Tibial nerve (tissue), 4 donors: ENCODE data around the gene GSTO1. TPM values are rescaled to one million over a fixed set of nuclear protein-coding genes. Genes with fewer than 3 reads are reported as not detected.

ENCODE experiments used
- DNase-seq, 2 donors: peaks; one replicate each; pipeline ENCODE4 v3.0.0-alpha.2; 2019; ENCODE audit warnings: low spot score in 2 of 2
- H3K27ac ChIP-seq, 4 donors: fragments of 200-600 bp; sonication (generic) in 3 of 4; one replicate each; pipeline ENCODE4 v1.5.1; 2017 to 2019; ENCODE audit warnings: mild to moderate bottlenecking in 1 of 4
- H3K27me3 ChIP-seq, 2 donors: fragments of 200-600 bp; sonication (generic) in 1 of 2; one replicate each; pipeline versions ENCODE4 v1.5.1 to v1.6.0; 2017 to 2019
- H3K36me3 ChIP-seq, 3 donors: fragments of 200-600 bp; sonication (generic); one replicate each; pipeline ENCODE4 v1.5.1; 2018 to 2019
- H3K4me1 ChIP-seq, 4 donors: fragments of 200-600 bp; sonication (generic) in 3 of 4; one replicate each; pipeline ENCODE4 v1.5.1; 2017 to 2019
- H3K4me3 ChIP-seq, 4 donors: fragments of 200-600 bp; sonication (generic) in 3 of 4; one replicate each; pipeline ENCODE4 v1.5.1; 2017 to 2019; ENCODE audit warnings: mild to moderate bottlenecking in 1 of 4, moderate library complexity in 1 of 4
- H3K9me3 ChIP-seq, 4 donors: fragments of 200-600 bp; sonication (generic) in 3 of 4; one replicate each; pipeline ENCODE4 v1.5.1; 2017 to 2019
- EP300 ChIP-seq, 2 donors: sonication (generic); formaldehyde crosslinking; IDR thresholded peaks; one replicate each; pipeline ENCODE4 v1.6.1; 2017; ENCODE audit warnings: antibody characterized with exemption in 2 of 2, mild to moderate bottlenecking in 1 of 2
- POLR2A ChIP-seq, 2 donors: fragments of 450-650 bp; IDR thresholded peaks; one replicate each; pipeline ENCODE4 v1.6.1; 2017; ENCODE audit warnings: antibody characterized with exemption in 2 of 2, mild to moderate bottlenecking in 2 of 2, moderate library complexity in 2 of 2
- WGBS, 2 donors: methylation state at CpG; one replicate each; pipeline ENCODE4 v1.1.5; 2018; 5-methylcytosine and 5-hydroxymethylcytosine counted together
- total RNA-seq, 4 donors: library from RNA; depleted of rRNA; stranded (reverse); fragments of >200 nt; gene quantifications; one replicate each; pipeline ENCODE4 v1.1.0, GENCODE V29; 2016
- TF ChIP-seq, protein P1 (sequence below), 5 experiments: fragments of 200-600 bp in 3 of 5; fragments of 450-650 bp in 2 of 5; sonication (generic) in 3 of 5; IDR thresholded peaks; one replicate each; pipeline ENCODE4 v1.5.1; 2016 to 2019; ENCODE audit warnings: antibody characterized with exemption in 5 of 5, mild to moderate bottlenecking in 3 of 5, moderate library complexity in 2 of 5

The GSTO1 gene
- total RNA-seq, 4 donors from 2014 or later: 51.6 to 84.6 (median 68.1) TPM

- Histone ChIP-seq H3K4me3 (no peak overlapping the region), H3K27me3 (no peaks in the 10 kb centered on the region), H3K9me3 (no peaks in the 10 kb centered on the region), H3K27ac (peak overlapping the region; percentile 8 to 82 (median 43)), H3K4me1 (peaks cover 0 to 70% (median 28%) of the 10 kb centered on the region in 4 donors), H3K36me3 (peaks cover 0 to 42% (median 26%) of the 10 kb centered on the region in 3 donors)
- peak in 1 of 2 donors; percentile 74 for TF ChIP-seq EP300 (IDR thresholded peaks at IDR 0.05)
- no peak for TF ChIP-seq POLR2A (IDR thresholded peaks at IDR 0.05)
- 56 to 64% methylated on average over 14 to 15 of the region's 15 CpGs for WGBS, 2 donors
- peak; percentile 69 to 73 for DNase-seq
These were observed 55.6 kb downstream of the GSTO1 start for GRCh38 chr10:104309980-104310978.

DNA sequence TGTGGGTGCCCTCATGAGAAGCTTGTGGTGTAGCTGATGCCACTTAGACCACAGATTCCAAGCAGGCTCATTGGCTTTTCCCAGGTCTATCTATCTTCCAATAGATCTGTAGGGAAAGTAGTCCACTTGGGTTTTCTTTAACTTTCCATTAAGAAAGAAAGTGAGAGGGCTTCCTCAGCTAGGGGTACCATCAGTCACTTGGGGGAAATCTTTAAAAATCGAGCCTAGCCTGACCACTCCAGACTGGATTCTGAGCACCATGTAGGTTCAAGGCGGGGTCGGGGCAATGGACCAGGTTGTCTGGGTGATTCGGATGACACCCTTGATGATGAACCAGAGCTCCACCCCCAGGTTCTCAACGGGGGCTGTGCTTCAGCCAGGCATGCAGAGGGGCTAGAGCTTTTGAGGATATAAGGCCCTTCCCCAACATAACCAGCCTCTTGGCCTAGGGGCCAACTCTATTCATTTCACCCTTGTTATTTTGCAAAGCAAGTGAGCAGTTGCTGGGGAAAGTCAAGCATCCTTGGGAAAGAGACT is 56.6 kb downstream of the GSTO1 start:
- peak in 1 of 2 donors; percentile 6 for DNase-seq
- H3K27ac ChIP-seq: peak overlapping the region in 3 of 4 donors; percentile 21 to 82 (median 65)
- H3K36me3 ChIP-seq: peaks cover 0 to 50% (median 33%) of the 10 kb centered on the region in 3 donors
- no peaks in the 10 kb centered on the region for H3K27me3 ChIP-seq
- H3K4me3 ChIP-seq: no peak overlapping the region
- 81 to 90% methylated on average over 5 of the region's 5 CpGs for WGBS, 2 donors
- H3K9me3 ChIP-seq: no peaks in the 10 kb centered on the region
- H3K4me1 ChIP-seq: peaks cover 0 to 62% (median 26%) of the 10 kb centered on the region in 4 donors
- TF ChIP-seq EP300 (IDR thresholded peaks at IDR 0.05): no peak
- TF ChIP-seq POLR2A (IDR thresholded peaks at IDR 0.05): no peak
- TF ChIP-seq, protein P1, sequence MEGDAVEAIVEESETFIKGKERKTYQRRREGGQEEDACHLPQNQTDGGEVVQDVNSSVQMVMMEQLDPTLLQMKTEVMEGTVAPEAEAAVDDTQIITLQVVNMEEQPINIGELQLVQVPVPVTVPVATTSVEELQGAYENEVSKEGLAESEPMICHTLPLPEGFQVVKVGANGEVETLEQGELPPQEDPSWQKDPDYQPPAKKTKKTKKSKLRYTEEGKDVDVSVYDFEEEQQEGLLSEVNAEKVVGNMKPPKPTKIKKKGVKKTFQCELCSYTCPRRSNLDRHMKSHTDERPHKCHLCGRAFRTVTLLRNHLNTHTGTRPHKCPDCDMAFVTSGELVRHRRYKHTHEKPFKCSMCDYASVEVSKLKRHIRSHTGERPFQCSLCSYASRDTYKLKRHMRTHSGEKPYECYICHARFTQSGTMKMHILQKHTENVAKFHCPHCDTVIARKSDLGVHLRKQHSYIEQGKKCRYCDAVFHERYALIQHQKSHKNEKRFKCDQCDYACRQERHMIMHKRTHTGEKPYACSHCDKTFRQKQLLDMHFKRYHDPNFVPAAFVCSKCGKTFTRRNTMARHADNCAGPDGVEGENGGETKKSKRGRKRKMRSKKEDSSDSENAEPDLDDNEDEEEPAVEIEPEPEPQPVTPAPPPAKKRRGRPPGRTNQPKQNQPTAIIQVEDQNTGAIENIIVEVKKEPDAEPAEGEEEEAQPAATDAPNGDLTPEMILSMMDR (IDR thresholded peaks at IDR 0.05): no peak

DNA sequence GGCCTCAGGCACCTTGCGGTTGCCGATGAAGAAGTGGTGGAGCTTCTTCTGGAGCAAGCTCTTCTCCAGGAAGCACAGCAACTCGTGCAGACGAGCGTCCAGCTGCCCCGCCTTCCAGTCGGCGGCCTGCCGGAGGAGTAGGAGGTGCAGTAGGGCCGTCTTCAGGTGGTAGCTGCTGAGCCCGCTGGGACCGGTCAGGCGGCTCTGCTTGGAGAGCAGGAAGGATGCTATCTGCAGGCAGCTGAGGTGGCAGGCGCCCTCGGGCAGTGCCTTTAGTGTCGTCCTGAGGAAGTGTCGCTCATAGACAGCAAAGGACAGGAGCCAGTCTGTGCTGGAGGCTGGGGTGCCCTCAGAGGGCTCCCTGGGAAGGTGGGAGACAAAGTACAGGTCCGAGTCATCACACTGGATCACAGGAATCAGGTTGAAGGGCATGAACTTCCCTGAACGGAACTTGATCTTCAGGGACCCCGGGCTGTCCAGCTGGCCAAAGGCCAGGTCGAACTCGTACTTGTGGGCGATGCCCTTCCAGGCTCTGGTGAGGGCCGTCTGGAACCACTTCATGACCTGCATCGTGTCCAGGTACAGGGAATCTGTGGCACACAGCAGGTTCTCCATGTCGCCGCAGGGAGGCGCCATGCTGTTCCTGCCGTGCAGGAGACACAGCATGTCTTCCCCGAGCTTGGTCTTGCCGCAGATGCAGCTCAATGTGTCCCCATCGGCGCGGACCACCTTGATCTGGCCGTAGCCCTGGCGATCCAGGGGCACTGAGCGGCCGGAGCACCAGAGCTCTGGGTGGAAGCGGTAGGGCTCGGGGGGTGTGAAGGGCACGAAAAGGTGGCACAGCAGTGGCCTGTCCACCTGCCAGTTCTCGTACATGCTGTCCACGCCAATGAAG is 60.1 kb downstream of the GSTO1 start:
- peaks cover 0 to 50% (median 33%) of the 10 kb centered on the region in 3 donors for H3K36me3 ChIP-seq
- TF ChIP-seq POLR2A (IDR thresholded peaks at IDR 0.05) (no peak), EP300 (IDR thresholded peaks at IDR 0.05) (no peak)
- TF ChIP-seq, protein P1 (IDR thresholded peaks at IDR 0.05): no peak
- no peak overlapping the region for H3K27ac ChIP-seq
- peaks cover 0 to 71% (median 43%) of the 10 kb centered on the region in 4 donors for H3K4me1 ChIP-seq
- H3K4me3 ChIP-seq: no peak overlapping the region
- H3K27me3 ChIP-seq: no peaks in the 10 kb centered on the region
- no peaks in the 10 kb centered on the region for H3K9me3 ChIP-seq
- WGBS, 2 donors: 87 to 90% methylated on average over 29 to 34 of the region's 43 CpGs
- peak in 1 of 2 donors; percentile 12 for DNase-seq

GRCh38 chr10:104315486-104315921 is 60.8 kb downstream of the GSTO1 start:
- Histone ChIP-seq H3K4me1 (peaks cover 0 to 71% (median 43%) of the 10 kb centered on the region in 4 donors), H3K9me3 (no peaks in the 10 kb centered on the region), H3K27ac (peak overlapping the region in 1 of 4 donors; percentile 97), H3K27me3 (no peaks in the 10 kb centered on the region), H3K4me3 (no peak overlapping the region), H3K36me3 (peaks cover 0 to 47% (median 33%) of the 10 kb centered on the region in 3 donors)
- 96 to 97% methylated on average over 15 to 22 of the region's 22 CpGs for WGBS, 2 donors
- no peak for DNase-seq
- TF ChIP-seq POLR2A (IDR thresholded peaks at IDR 0.05) (no peak), EP300 (IDR thresholded peaks at IDR 0.05) (no peak)
- TF ChIP-seq, protein P1 (IDR thresholded peaks at IDR 0.05): no peak
